Osteoblast (primary cell): Measurements from ENCODE around the gene NAAA. TPM values are rescaled to one million over a fixed set of nuclear protein-coding genes. Genes with fewer than 3 reads are reported as not detected.

Experiments used
- DNase-seq: peaks from one replicate; pipeline ENCODE4 v3.0.0; 2011; ENCODE audit warnings: low spot score, mixed read lengths; ENCODE audit not compliant: insufficient read length; ENCODE audit errors: missing footprints
- H2AFZ ChIP-seq: 2 replicates; pipeline ENCODE4 v1.6.0; 2011; ENCODE audit warnings: mild to moderate bottlenecking, low read length
- H3K27ac ChIP-seq: 2 replicates; pipeline ENCODE4 v1.5.1; 2011; ENCODE audit warnings: mild to moderate bottlenecking, low read depth, low read length, moderate library complexity
- H3K27me3 ChIP-seq: 2 replicates; pipeline ENCODE4 v1.6.0; 2012; ENCODE audit warnings: mild to moderate bottlenecking, control low read depth, inconsistent platforms, low read length, moderate library complexity; ENCODE audit not compliant: insufficient read depth
- H3K36me3 ChIP-seq: 2 replicates; pipeline ENCODE4 v1.5.1; 2011; ENCODE audit warnings: mild to moderate bottlenecking, low read length, control low read depth, moderate library complexity; ENCODE audit not compliant: insufficient read depth
- H3K4me1 ChIP-seq: 2 replicates; pipeline ENCODE4 v1.5.1; 2011; ENCODE audit warnings: mild to moderate bottlenecking, low read length, control low read depth, moderate library complexity; ENCODE audit not compliant: insufficient read depth
- H3K4me2 ChIP-seq: 2 replicates; pipeline ENCODE4 v1.6.0; 2011; ENCODE audit warnings: mild to moderate bottlenecking, low read length; ENCODE audit not compliant: insufficient read depth
- H3K4me3 ChIP-seq: fragments of 200-600 bp; sonication (generic); 3 replicates; pipeline ENCODE4 v1.5.1; 2012; ENCODE audit warnings: mild to moderate bottlenecking, low read length, inconsistent platforms; ENCODE audit not compliant: insufficient read depth
- H3K79me2 ChIP-seq: 2 replicates; pipeline ENCODE4 v1.6.0; 2012; ENCODE audit warnings: mild to moderate bottlenecking, low read length, control low read depth, inconsistent platforms; ENCODE audit not compliant: insufficient read depth
- H3K9me3 ChIP-seq: 2 replicates; pipeline ENCODE4 v1.5.1; 2011; ENCODE audit warnings: low read depth, low read length, control low read depth
- H4K20me1 ChIP-seq: 2 replicates; pipeline ENCODE4 v1.6.0; 2012; ENCODE audit warnings: mild to moderate bottlenecking, low read length, control low read depth; ENCODE audit not compliant: insufficient read depth
- CTCF ChIP-seq: IDR thresholded peaks from 2 replicates; pipeline ENCODE4 v1.5.1; 2011; ENCODE audit warnings: mild to moderate bottlenecking, low read depth, low read length, moderate library complexity; ENCODE audit errors: extremely low read depth
- total RNA-seq: library from RNA; depleted of rRNA; stranded (reverse); fragments of >200 nt; gene quantifications from 2 replicates; pipeline ENCODE4 v1.2.3, GENCODE V29; 2012

The NAAA gene
- 25.6 and 27.9 TPM in 2 replicates for total RNA-seq

DNA sequence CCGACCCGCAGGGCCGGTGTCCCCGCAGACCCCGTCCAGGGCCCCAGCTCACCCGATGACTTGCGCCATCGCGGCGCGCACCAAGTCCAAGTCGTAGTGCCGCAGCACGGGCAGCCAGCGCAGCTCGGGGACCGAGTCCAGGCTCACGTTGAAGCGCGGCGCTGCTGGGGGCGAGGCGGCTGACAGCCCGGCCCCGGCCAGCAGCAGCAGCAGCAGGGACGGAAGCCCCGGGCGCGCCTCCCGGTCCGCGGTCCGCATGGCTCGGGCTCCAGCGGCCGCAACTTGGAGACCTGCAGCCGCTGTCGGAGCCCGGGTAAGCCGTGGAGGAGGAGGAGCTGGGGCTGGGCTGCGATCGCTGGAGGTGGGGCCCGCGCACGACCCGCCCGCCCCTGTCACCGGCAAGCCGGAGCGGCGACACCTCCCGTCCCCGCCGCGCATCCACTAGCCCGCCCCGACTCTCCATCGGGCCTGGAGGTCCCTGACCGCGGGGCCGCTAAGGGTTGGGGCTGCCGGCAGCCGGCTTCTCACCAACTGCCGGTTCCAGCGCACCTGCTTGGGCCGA is at the start of gene NAAA:
TSS of gene NAAA (minus strand) at position 322 of the 562 bp plus-strand sequence. CDS start at position 258, 64 bp downstream.
- peaks cover 5% of the 10 kb centered on the region for H3K4me1 ChIP-seq
- TF ChIP-seq CTCF = no peak
- H4K20me1 ChIP-seq = no peaks in the 10 kb centered on the region
- peak within 1 kb of the TSS; percentile 57 for H3K27ac ChIP-seq
- H3K4me3 ChIP-seq = peak within 1 kb of the TSS; percentile 80
- H3K36me3 ChIP-seq = peaks cover 3% of the 10 kb centered on the region
- H3K9me3 ChIP-seq = no peaks in the 10 kb centered on the region
- H3K79me2 ChIP-seq = no peaks in the 10 kb centered on the region
- peak within 1 kb of the TSS; percentile 92 for H2AFZ ChIP-seq
- DNase-seq = peak; percentile 87
- H3K27me3 ChIP-seq = no peaks in the 10 kb centered on the region
- H3K4me2 ChIP-seq = peak within 1 kb of the TSS; percentile 81

DNA sequence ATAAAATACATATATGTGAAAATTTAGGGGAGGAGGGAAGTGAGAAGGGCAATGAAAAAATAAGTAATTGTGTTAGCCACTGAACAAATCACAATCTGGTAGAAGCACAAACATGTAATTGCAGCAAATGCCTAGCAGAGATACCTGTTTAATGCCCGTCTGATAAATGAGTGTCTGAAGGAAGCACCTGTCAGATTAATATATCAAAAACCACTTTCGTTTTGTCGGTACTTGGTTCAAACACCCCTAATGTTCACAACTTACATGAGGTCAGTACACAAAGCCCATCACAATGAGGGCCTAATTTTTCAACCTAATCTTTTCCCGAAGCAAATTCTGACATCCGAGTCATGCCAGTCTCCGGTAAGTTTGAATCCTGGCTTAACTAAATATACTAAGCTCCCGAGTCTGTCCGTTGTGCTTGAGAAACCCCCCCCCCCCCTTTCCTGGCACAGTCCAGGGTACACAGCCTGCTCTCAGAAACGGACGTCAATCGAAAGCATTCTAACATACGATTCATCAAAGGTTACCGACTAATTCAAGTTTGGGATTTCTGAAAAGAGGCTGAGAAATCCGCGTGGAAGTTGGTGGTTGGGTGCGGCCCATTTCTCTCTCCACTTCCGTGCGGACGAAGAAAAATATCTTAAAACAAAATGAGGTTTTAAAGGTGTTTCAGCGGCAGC is 49.2 kb upstream of the NAAA start:
- Histone ChIP-seq H3K79me2 (peaks cover 61% of the 10 kb centered on the region), H4K20me1 (peaks cover 28% of the 10 kb centered on the region), H3K27ac (peak overlapping the region; percentile 83), H3K4me2 (peak overlapping the region; percentile 93), H2AFZ (peak overlapping the region; percentile 96), H3K36me3 (no peaks in the 10 kb centered on the region), H3K9me3 (no peaks in the 10 kb centered on the region), H3K4me3 (peak overlapping the region; percentile 84), H3K4me1 (peaks cover 19% of the 10 kb centered on the region), H3K27me3 (no peaks in the 10 kb centered on the region)
- TF ChIP-seq CTCF = no peak
- DNase-seq = no peak

DNA sequence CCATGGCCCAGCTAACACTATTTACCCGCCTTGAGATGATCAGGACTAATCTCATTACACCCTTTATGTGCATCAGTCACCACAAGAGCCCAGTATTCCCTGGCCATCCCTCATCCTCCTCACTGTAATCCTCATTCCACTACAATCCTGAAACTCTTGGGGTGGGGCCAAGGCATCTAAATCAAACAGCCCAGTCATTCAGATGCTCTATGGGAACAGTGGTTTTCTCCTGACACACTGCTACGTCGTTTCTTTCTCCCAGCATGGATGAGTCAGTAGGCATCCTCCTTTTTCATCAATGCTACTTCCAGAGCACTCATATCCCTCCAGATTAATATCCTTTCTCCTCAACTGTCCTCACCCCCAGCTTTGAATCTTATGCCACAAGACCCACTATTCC is 44.3 kb upstream of the NAAA start:
- H3K27me3 ChIP-seq = no peaks in the 10 kb centered on the region
- no peak overlapping the region for H3K4me3 ChIP-seq
- no peak overlapping the region for H3K4me2 ChIP-seq
- H4K20me1 ChIP-seq = peaks cover 45% of the 10 kb centered on the region
- peaks cover 90% of the 10 kb centered on the region for H3K79me2 ChIP-seq
- no peak overlapping the region for H2AFZ ChIP-seq
- peak overlapping the region; percentile 63 for H3K27ac ChIP-seq
- peak; percentile 85 for DNase-seq
- no peak for TF ChIP-seq CTCF
- peaks cover 22% of the 10 kb centered on the region for H3K4me1 ChIP-seq
- H3K36me3 ChIP-seq = peaks cover 17% of the 10 kb centered on the region
- H3K9me3 ChIP-seq = no peaks in the 10 kb centered on the region

DNA sequence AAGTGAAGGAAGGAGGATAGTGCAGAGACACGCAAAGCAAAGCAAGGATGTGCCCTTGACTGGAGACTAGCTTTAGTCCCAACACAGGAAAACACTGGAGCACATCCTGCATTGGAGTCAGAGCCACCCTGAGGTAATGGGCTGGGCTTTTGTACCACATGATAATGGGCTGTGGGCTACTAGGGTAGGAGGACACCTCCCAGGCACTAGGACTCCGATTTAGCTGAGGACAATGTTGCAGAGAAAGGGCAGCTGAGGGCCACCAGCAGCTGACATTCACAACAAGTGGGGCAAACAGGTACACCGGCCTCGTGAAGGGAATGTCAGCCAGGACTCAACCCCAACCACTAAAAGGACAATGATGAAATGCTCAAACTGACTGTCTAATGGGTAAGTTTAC is 39.8 kb upstream of the NAAA start:
- no peaks in the 10 kb centered on the region for H3K9me3 ChIP-seq
- no peak overlapping the region for H3K4me2 ChIP-seq
- TF ChIP-seq CTCF = no peak
- H3K27me3 ChIP-seq = no peaks in the 10 kb centered on the region
- peaks cover 44% of the 10 kb centered on the region for H3K79me2 ChIP-seq
- H3K27ac ChIP-seq = no peak overlapping the region
- H3K4me1 ChIP-seq = peaks cover 7% of the 10 kb centered on the region
- H2AFZ ChIP-seq = no peak overlapping the region
- H3K4me3 ChIP-seq = no peak overlapping the region
- H4K20me1 ChIP-seq = peaks cover 20% of the 10 kb centered on the region
- H3K36me3 ChIP-seq = peaks cover 50% of the 10 kb centered on the region
- no peak for DNase-seq
